Sigmoid colon (tissue), 4 donors: ENCODE results near the gene PRMT1.

Experiments
- CTCF ChIP-seq, 4 experiments: fragments of 450-650 bp in 3 of 4; fragments of 200-600 bp in 1 of 4; IDR thresholded peaks; one replicate each; pipeline ENCODE4 v1.5.1; 2016 to 2019; ENCODE audit warnings: antibody characterized with exemption in 4 of 4, mild to moderate bottlenecking in 3 of 4, moderate library complexity in 2 of 4
- EP300 ChIP-seq, 4 donors: sonication (generic); formaldehyde crosslinking; IDR thresholded peaks; one replicate each; pipeline ENCODE4 v1.6.1; 2017; ENCODE audit warnings: antibody characterized with exemption in 4 of 4

DNA sequence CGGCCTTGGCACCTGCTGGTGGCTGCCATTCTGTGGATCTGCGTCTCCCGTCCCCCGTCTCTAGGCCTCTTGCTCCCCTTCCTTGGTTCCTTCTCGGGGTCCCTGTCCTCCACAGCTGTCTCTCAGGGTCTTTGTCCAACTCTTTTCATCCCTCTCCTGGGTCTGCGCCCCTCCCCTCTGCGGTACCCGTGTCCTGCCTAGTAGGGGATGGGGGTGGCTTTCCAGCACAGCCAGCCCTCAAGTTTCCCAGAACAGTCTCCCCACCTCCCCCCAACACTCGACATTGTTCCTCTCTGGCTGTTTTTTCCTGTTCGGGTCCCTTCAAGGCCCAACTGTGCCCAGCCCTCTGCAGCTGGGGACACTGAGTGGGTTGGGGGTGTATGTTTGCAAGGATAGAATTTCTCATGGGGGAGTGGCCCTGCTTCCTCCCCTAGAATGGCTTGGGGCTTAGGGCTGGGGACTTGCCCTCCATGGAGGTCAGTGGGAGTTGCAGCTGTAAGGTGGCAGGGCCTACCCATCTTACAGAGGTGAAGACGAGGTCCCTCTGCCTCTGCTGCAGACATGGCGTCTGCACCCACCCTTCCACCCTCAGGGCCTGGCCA, 11.6 kb downstream of the PRMT1 start:
- TF ChIP-seq EP300 (IDR thresholded peaks at IDR 0.05) (no peak), CTCF (IDR thresholded peaks at IDR 0.05) (no peak)
